Measurements from ENCODE around the gene COX8C. TPM values are rescaled to one million over a fixed set of nuclear protein-coding genes. Genes with fewer than 3 reads are reported as not detected.
"Not testable (repeated sequence)": the region's sequence is repeated elsewhere in the genome, so short reads cannot be mapped to it uniquely, and the experiment has no call there.

Gene COX8C
- total and polyA plus RNA-seq, 4 experiments from 2014 or later, result not detected

GRCh38 chr14:93343266-93343665 is 3.7 kb upstream of the COX8C start:
- intact Hi-C loops (cut with micrococcal nuclease), result no loop called here
- ChIA-PET CTCF (ENCODE audit: partially characterized antibody) (interaction anchor here (1.1 kb wide), 1 partner anchor 8 kb away, joined by 3 read pairs; no protein-coding TSS in a partner anchor), POLR2A (ENCODE audit: partially characterized antibody) (no interaction called here)
- no peak overlapping the region for H3K4me3 ChIP-seq (ENCODE audit: low read length in 2 of 2)
- Mint-ChIP-seq H3K27me3 (peaks cover 2 to 3% of the 10 kb centered on the region in 2 donors), H3K27ac (no peak overlapping the region), H3K4me3 (no peak overlapping the region), H3K36me3 (no peaks in the 10 kb centered on the region), H3K9me3 (peaks cover 0 to 6% (median 0%) of the 10 kb centered on the region in 8 donors), H3K4me1 (no peaks in the 10 kb centered on the region)
- H3K4me1 ChIP-seq (ENCODE audit: insufficient read depth, low read length), result no peaks in the 10 kb centered on the region
- no peaks in the 10 kb centered on the region for H3K9me3 ChIP-seq (ENCODE audit: control insufficient read depth in 1 of 2, low read length in 2 of 2)
- H3K27ac ChIP-seq (ENCODE audit: low read depth, low read length), result no peak overlapping the region
- no peaks in the 10 kb centered on the region for H3K36me3 ChIP-seq (ENCODE audit: insufficient read depth, low read length)
- DNase-seq, result no peak
- H3K27me3 ChIP-seq (ENCODE audit: insufficient read depth, low read length), result no peaks in the 10 kb centered on the region

- no peak for DNase-seq
- H3K36me3 Mint-ChIP-seq, result no peaks in the 10 kb centered on the region
- no peak overlapping the region for H3K4me3 Mint-ChIP-seq
- ChIA-PET CTCF (ENCODE audit: partially characterized antibody) (interaction anchor here (1.1 kb wide), 1 partner anchor 9 kb away, joined by 3 read pairs; no protein-coding TSS in a partner anchor), POLR2A (ENCODE audit: partially characterized antibody) (no interaction called here)
- H3K27me3 ChIP-seq (ENCODE audit: insufficient read depth, low read length), result no peaks in the 10 kb centered on the region
- intact Hi-C loops (cut with micrococcal nuclease), result no loop called here
- peaks cover 0 to 6% (median 0%) of the 10 kb centered on the region in 8 donors for H3K9me3 Mint-ChIP-seq
- no peaks in the 10 kb centered on the region for H3K4me1 ChIP-seq (ENCODE audit: insufficient read depth, low read length)
- H3K27me3 Mint-ChIP-seq, result peaks cover 2 to 3% of the 10 kb centered on the region in 2 donors
- no peaks in the 10 kb centered on the region for H3K36me3 ChIP-seq (ENCODE audit: insufficient read depth, low read length)
- no peak overlapping the region for H3K27ac Mint-ChIP-seq
- H3K9me3 ChIP-seq (ENCODE audit: control insufficient read depth in 1 of 2, low read length in 2 of 2), result no peaks in the 10 kb centered on the region
- H3K27ac ChIP-seq (ENCODE audit: low read depth, low read length), result no peak overlapping the region
- H3K4me3 ChIP-seq (ENCODE audit: low read length in 2 of 2), result no peak overlapping the region
- H3K4me1 Mint-ChIP-seq, result no peaks in the 10 kb centered on the region
Measured at GRCh38 chr14:93343797-93344196, 3.2 kb upstream of the COX8C start.

- Histone ChIP-seq H3K4me3 (ENCODE audit: low read length in 2 of 2) (no peak overlapping the region), H3K27me3 (ENCODE audit: insufficient read depth, low read length) (no peaks in the 10 kb centered on the region), H3K27ac (ENCODE audit: low read depth, low read length) (no peak overlapping the region), H3K4me1 (ENCODE audit: insufficient read depth, low read length) (no peaks in the 10 kb centered on the region), H3K9me3 (ENCODE audit: control insufficient read depth in 1 of 2, low read length in 2 of 2) (no peaks in the 10 kb centered on the region), H3K36me3 (ENCODE audit: insufficient read depth, low read length) (no peaks in the 10 kb centered on the region)
- no peaks in the 10 kb centered on the region for H3K9me3 Mint-ChIP-seq
- H3K27me3 Mint-ChIP-seq, result peaks cover 2 to 3% of the 10 kb centered on the region in 2 donors
- intact Hi-C loops (cut with micrococcal nuclease), result no loop called here
- DNase-seq, result no peak
- H3K4me3 Mint-ChIP-seq, result no peak overlapping the region
- ChIA-PET POLR2A (ENCODE audit: partially characterized antibody) (no interaction called here), CTCF (ENCODE audit: partially characterized antibody) (no interaction called here)
- H3K27ac Mint-ChIP-seq, result no peak overlapping the region
- H3K36me3 Mint-ChIP-seq, result no peaks in the 10 kb centered on the region
- no peaks in the 10 kb centered on the region for H3K4me1 Mint-ChIP-seq
Measured at GRCh38 chr14:93347850-93348249, 868 bp downstream of the COX8C start.

- no peaks in the 10 kb centered on the region for H3K36me3 Mint-ChIP-seq
- H3K4me1 ChIP-seq (ENCODE audit: insufficient read depth, low read length), result no peaks in the 10 kb centered on the region
- H3K9me3 ChIP-seq (ENCODE audit: control insufficient read depth in 1 of 2, low read length in 2 of 2), result no peaks in the 10 kb centered on the region
- H3K4me1 Mint-ChIP-seq, result no peaks in the 10 kb centered on the region
- H3K4me3 Mint-ChIP-seq, result no peak overlapping the region
- ChIA-PET POLR2A (ENCODE audit: partially characterized antibody) (no interaction called here), CTCF (ENCODE audit: partially characterized antibody) (no interaction called here)
- H3K27me3 ChIP-seq (ENCODE audit: insufficient read depth, low read length), result no peaks in the 10 kb centered on the region
- H3K27ac ChIP-seq (ENCODE audit: low read depth, low read length), result no peak overlapping the region
- H3K27me3 Mint-ChIP-seq, result peaks cover 2 to 3% of the 10 kb centered on the region in 2 donors
- no peaks in the 10 kb centered on the region for H3K9me3 Mint-ChIP-seq
- DNase-seq, result no peak
- intact Hi-C loops (cut with micrococcal nuclease), result no loop called here
- no peak overlapping the region for H3K27ac Mint-ChIP-seq
- no peak overlapping the region for H3K4me3 ChIP-seq (ENCODE audit: low read length in 2 of 2)
- H3K36me3 ChIP-seq (ENCODE audit: insufficient read depth, low read length), result no peaks in the 10 kb centered on the region
Measured at GRCh38 chr14:93348292-93348691, 1.3 kb downstream of the COX8C start.

DNA sequence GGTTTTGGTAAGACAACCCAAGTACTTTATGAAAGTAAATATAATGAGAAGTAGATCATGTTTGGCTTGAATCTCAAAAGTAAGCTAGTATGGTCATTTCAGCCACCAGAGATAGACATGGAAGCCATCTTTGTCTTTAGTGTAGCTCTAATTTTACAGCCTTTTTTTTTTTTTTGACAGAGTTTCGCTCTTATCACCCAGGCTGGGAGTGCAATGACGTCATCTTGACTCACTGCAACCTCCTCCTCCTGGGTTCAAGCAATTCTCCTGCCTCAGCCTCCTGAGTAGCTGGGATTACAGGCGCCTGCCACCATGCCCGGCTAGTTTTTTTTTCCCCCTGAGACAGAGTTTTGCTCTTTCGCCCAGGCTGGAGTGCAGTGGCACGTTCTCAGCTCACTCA is 7.9 kb downstream of the COX8C start:
- H3K4me1 Mint-ChIP-seq; H3K4me1 ChIP-seq (ENCODE audit: insufficient read depth, low read length); POLR2A ChIA-PET (ENCODE audit: partially characterized antibody); CTCF ChIA-PET (ENCODE audit: partially characterized antibody); H3K9me3 Mint-ChIP-seq; intact Hi-C loops (cut with micrococcal nuclease); H3K36me3 Mint-ChIP-seq; H3K4me3 Mint-ChIP-seq; H3K27ac Mint-ChIP-seq; DNase-seq; H3K27ac ChIP-seq (ENCODE audit: low read depth, low read length); H3K27me3 ChIP-seq (ENCODE audit: insufficient read depth, low read length); H3K4me3 ChIP-seq (ENCODE audit: low read length in 2 of 2); H3K9me3 ChIP-seq (ENCODE audit: control insufficient read depth in 1 of 2, low read length in 2 of 2); H3K36me3 ChIP-seq (ENCODE audit: insufficient read depth, low read length): not testable (repeated sequence)
- H3K27me3 Mint-ChIP-seq, result peaks cover 5 to 16% of the 10 kb centered on the region in 2 donors

GRCh38 chr14:93368996-93369712 is 22.2 kb downstream of the COX8C start:
- H3K4me1 Mint-ChIP-seq, result no peaks in the 10 kb centered on the region
- intact Hi-C loops (cut with micrococcal nuclease), result no loop called here
- H3K4me3 ChIP-seq (ENCODE audit: low read length in 2 of 2), result no peak overlapping the region
- no peaks in the 10 kb centered on the region for H3K9me3 ChIP-seq (ENCODE audit: control insufficient read depth in 1 of 2, low read length in 2 of 2)
- H3K27me3 Mint-ChIP-seq, result peaks cover 14 to 17% of the 10 kb centered on the region in 2 donors
- no peak overlapping the region for H3K27ac ChIP-seq (ENCODE audit: low read depth, low read length)
- H3K27me3 ChIP-seq (ENCODE audit: insufficient read depth, low read length), result no peaks in the 10 kb centered on the region
- no peaks in the 10 kb centered on the region for H3K36me3 ChIP-seq (ENCODE audit: insufficient read depth, low read length)
- CTCF ChIA-PET (ENCODE audit: partially characterized antibody), result no interaction called here
- no peak overlapping the region for H3K4me3 Mint-ChIP-seq
- POLR2A ChIA-PET (ENCODE audit: partially characterized antibody), result no interaction called here
- no peak for DNase-seq
- peaks cover 0 to 4% of the 10 kb centered on the region in 2 donors for H3K36me3 Mint-ChIP-seq
- peaks cover 0 to 7% (median 2%) of the 10 kb centered on the region in 8 donors for H3K9me3 Mint-ChIP-seq
- H3K4me1 ChIP-seq (ENCODE audit: insufficient read depth, low read length), result no peaks in the 10 kb centered on the region
- no peak overlapping the region for H3K27ac Mint-ChIP-seq

DNA sequence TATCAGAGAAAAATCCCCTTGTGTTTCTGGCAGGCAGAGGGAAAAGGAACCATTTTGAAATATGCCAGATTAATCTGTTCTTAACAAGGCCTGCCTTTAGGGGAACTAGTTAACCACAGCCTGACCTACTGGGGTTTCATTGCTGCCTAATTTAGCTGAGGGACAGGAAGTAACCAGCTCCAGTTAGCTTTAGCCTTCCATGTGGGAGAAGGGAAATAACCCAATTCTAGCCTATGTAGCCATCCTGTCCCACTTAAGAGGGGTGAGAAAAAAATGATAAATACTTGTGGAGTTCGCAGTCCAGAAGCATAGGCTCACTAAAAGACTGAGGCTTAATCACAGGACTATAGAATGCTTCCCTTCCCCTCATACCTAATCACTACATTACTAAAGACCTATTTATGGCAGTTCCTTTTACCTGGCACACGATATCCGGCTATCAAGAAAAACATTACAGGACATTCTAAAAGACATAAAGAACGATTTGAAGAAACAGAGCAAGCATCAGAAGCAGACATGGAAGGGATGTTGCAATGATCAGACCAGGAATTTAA is 22.8 kb downstream of the COX8C start:
- H3K27ac ChIP-seq (ENCODE audit: low read depth, low read length), result no peak overlapping the region

More for the DNA sequence above, 22.8 kb downstream of the COX8C start:
- Histone ChIP-seq H3K4me1 (ENCODE audit: insufficient read depth, low read length) (no peaks in the 10 kb centered on the region), H3K27me3 (ENCODE audit: insufficient read depth, low read length) (no peaks in the 10 kb centered on the region), H3K36me3 (ENCODE audit: insufficient read depth, low read length) (no peaks in the 10 kb centered on the region), H3K4me3 (ENCODE audit: low read length in 2 of 2) (no peak overlapping the region), H3K9me3 (ENCODE audit: control insufficient read depth in 1 of 2, low read length in 2 of 2) (no peaks in the 10 kb centered on the region)
- DNase-seq, result no peak
- no peaks in the 10 kb centered on the region for H3K4me1 Mint-ChIP-seq
- peaks cover 0 to 7% (median 2%) of the 10 kb centered on the region in 8 donors for H3K9me3 Mint-ChIP-seq
- CTCF ChIA-PET (ENCODE audit: partially characterized antibody), result no interaction called here
- peaks cover 0 to 4% of the 10 kb centered on the region in 2 donors for H3K36me3 Mint-ChIP-seq
- peaks cover 12 to 15% of the 10 kb centered on the region in 2 donors for H3K27me3 Mint-ChIP-seq
- intact Hi-C loops (cut with micrococcal nuclease), result no loop called here
- POLR2A ChIA-PET (ENCODE audit: partially characterized antibody), result no interaction called here
- H3K27ac Mint-ChIP-seq, result no peak overlapping the region
- no peak overlapping the region for H3K4me3 Mint-ChIP-seq

Data from CD4-positive, alpha-beta memory T cell (primary cell).